Activated CD4-positive, CD25-positive, alpha-beta regulatory T cell (primary cell): ENCODE data around the gene RPL22.
A peak's percentile ranks its signal among the peaks of the same experiment; 100 is the strongest.

Experiments
- DNase-seq, 4 experiments: peaks; one replicate each; lab custom pipeline; 2025; lab: John Stamatoyannopoulos, UW

Gene RPL22

DNA sequence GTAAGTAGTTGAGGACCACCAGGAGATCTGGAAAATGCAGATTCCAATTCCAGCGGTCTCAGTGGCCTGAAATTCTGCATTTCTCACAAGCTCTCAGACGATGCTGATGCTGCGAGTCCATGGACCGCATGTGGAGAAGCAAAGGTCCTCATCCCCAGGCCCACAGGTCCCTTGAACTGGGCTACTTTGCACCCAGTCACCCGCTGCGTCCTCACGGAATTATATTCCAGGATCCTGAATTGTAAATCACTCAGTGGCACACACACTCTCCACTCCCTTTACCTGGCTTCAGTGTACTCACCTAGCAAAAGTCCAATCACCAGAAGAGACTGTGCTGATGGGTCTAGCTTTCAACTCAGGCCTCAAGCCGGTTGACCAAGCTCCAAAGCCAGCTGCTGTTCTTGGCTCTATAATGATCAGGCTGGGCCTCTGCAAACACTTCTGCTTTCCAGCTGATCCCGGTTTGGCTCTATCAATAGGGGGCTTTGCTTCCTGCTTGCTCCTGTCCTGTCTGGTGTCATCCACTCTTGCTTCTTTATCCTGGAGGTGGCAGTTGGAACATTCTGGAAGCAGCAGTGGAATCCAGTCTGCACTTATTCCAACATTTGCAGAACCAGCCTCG, 904 bp upstream of the RPL22 start:
- DNase-seq, result no peak

DNA sequence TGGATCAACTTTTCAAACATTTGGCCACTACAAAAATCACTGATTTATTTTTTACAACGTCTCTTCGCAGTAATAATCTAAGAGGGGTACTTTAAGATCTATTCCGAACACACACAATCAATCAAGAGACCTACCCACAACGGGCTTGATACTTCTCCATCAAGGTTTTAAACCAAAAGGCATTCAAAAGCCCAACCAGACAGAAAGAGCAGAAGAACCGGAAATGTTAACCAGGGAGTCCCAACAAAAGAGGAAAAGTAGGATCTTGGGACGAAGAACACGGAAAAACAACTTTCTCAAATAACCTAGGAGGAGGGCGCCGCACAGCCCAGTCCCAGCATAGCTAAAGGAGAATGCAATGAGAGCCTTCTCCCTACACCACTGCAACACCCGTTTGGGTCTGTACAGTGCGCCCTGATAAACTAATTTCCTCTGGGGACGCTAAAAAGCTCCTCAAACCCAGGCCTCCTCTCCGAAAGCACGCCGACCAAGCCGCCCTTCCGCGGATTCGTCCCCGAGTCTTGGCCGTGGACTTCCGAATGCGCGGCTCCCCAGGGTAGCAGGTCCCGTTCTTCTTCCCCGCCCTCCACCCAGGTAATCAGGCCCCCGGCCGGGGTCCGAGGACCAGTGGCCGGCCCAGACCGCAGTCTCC, 623 bp downstream of the RPL22 start:
- peak in 1 of 4 experiments; percentile 19 for DNase-seq

DNA sequence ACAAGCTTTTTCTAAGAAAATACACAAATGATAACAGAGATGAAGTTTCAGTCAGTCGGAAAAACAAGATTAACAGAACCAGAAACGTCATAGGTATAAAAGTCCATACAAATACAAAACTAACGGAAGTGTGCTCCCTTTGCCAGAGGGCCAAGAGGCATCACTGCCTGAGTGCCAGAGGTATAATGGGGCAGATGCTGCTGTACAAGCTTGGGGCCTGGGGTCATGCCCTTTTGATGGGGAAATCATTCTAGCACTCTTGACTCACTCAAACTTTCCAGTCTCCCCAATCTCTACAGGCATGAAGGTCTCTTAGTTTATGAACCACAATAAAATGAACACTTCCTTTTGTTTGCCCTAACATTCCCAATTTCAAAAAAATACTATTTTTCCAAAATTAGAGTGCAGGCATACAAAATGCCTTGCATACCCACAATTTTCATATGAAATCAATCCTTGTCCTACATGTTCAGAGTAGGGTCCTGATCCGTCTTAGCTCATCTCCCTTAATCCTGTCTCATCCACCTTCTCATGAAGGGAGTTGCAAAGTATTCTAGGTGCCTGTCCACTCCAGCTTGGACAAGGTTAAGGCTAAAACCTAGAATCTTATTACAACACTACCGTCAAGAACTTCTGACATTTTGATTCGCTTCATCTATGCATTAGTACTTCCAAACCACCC, 1.5 kb downstream of the RPL22 start:
- DNase-seq, result no peak

DNA sequence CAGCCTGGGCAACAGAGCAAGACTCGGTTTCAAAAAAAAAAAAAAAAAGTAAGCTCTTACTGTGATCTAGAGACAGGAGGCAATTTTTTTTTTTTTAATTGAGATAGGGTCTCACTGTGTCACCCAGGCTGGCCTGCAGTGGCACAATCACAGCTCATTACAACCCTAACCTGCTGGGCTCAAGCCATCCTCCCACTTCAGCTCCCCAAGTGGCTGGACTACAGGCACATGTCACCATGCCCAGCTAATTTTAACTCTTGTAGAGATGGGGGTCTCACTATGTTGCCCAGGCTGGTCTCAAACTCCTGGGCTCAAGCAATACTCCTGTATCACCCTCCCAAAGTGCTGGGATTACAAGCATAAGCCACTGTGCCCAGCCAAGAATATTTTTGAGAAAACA, 7.4 kb downstream of the RPL22 start:
- DNase-seq, result no peak

- DNase-seq, result no peak
These were observed 10.9 kb downstream of the RPL22 start for GRCh38 chr1:6188466-6188865.

DNA sequence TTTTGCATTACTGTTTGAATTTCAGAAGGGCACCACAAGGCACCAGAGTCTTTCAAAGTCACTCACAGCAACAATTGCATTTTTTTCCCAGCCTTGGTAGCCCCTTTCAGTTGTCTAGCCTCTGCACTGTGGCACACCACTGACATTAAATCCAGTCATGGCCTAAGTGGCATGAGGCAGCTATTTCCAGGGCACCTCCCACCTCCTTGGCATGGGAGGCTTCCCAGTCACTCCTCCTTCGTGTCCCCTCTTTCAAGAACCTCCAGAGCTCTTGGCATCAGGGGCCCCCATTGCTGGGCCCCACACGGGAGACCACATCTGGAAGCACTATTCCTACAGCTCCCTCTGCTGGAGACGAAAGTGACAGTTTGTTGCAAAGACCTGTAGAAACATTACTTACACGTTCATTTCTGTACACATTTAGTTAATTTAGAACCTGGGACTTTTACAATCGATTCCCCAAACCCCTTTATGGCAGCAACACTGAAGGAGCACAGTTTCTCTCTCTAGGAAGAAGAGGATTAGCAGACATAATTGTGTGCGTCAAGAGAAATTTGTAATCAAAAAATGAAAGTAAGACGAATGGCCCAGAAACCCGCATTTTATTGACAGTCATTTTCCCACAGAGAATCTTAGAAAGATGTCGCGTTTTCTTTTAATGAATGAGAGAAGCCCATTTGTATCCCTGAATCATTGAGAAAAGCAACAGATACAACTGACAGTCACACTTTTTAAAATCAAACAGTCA, 13.6 kb downstream of the RPL22 start:
- no peak for DNase-seq

DNA sequence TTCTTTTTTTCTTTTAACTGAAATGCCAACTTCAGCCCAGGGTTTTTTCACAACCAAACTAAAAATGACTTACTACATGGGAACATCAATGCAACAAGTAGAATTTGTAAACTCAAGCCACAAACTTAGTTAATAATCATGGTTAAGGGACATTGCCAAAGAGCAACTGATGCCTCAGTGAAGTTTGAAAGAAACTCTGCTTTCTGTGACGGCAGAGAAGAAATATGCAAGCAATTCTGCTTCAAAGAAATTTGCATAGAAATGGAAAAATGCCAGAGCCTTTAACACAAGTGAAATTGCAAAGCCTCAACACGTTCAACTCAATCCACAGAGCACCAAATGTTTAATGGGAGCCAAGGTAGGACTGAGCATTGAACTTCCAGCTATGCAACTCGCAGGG, 14.2 kb downstream of the RPL22 start:
- DNase-seq, result no peak

DNA sequence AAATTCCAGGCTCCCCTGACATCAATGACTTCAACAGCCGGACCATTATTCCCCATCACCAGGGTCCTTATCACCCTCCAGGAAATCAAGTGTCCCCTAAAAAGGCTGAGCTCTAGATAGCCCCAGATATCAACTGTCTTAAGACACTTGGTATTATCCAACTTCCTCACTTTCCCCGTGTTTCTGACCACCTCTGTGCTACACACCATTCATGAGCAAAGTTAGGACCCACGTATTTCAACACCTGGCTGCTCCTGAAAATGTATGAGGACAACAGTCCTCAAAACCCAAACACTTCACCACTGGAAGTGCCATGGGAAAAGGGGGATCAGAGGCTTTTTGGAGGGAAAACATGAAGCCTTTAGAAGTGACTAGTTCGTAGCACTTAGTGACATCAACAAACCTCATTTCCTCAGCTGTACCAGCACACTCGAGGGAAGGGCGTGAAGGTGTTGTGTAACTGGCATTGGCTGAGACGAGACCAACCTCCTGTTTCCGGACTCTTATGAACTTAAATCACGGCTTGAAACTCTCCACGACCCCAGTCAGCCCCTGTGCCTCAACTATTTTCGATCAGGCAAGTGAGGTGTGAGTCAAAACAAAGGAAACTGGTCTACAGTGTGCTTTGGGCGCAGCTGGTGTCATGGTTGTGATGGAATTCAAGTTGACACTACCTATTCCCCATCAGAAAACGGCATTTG, 15.2 kb downstream of the RPL22 start:
- no peak for DNase-seq

- DNase-seq, result no peak
These were observed 15.8 kb downstream of the RPL22 start for GRCh38 chr1:6183520-6183989.

DNA sequence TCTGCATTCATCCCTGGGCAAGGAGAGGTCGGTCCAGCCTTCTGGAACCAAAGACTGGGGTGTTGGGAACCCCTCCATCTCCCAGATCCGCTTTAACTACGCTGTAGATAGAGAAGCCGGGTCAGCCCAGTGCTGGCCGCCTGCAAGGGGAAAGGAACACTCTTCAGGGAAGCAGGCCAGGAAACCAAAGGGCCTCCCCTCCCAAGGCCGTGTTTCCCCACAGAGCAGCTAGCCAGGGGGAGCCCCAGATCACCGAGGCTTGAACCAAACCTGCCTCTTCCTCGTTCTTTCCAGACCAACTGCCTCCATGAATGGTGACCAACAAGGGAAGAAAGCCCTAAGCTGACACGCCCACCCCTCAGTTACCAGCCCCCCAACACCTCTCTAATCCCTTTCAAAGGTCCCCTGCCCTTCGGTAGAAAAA, 18.0 kb downstream of the RPL22 start:
- DNase-seq, result no peak

GRCh38 chr1:6180707-6181311, 18.6 kb downstream of the RPL22 start:
- no peak for DNase-seq

DNA sequence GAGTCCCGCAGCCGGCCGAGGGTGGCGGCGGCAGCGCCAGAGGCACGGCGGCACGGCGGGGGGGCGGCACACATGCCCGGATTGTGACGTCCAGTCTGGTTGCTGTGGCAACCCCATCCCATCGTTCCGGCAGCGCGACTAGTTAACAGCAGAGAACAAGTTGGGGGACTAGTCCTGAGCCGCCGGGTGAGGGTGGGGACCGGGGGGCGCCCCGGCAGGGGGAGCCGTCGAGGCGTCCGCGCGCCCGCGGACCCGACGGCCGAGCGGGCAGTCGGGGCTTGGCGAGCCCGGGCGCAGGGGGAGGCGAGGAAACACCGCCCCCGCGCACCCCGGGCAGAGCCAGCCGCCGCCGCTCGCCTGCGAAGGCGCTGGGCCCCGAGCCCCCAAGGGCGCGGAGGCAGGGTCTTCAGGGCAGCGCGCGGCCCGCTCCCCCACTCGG, 19.1 kb downstream of the RPL22 start, which contains the start of gene CHD5:
Gene CHD5 (minus strand): TSS at position 54 of the 439 bp plus-strand sequence. CDS start 298 bp downstream, outside the sequence.
- no peak for DNase-seq

GRCh38 chr1:6179564-6180175, 19.7 kb downstream of the RPL22 start:
- no peak for DNase-seq

- DNase-seq, result no peak
These were observed 20.4 kb downstream of the RPL22 start for GRCh38 chr1:6178751-6179563.

DNA sequence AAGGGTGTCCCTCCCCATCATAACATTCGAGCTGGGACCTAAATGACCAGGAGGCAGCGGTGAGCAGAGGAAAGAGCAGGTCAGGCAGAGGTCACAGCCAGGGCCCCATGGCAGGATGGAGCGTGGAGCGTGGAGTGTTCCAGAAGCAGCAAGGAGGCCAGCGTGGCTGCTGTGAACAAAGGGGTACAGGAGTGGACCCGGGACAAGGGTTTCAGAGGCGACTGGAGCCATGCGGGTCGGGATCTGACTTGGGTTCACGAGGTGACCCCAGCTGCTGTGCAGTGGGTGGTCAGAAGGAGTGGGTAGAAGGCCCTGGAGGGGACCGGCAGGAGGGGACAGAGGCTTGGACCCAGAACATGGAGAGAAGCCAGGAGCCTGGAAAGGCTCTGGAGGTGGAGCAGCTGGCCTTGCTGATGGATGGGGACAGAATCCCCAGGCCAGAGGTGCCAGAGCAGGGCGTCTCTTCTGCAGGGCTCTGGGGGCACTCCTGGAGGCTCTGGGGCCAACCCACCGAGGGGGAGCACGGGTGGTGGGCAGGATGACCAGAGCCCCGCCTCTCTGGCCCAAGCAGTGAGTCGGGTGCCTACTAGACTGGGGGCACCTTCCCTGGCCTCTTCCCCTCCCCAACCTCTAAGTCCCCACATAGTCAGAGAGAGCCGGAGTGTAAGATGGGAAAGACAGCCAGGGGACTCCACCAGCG, 21.6 kb downstream of the RPL22 start:
- no peak for DNase-seq

DNA sequence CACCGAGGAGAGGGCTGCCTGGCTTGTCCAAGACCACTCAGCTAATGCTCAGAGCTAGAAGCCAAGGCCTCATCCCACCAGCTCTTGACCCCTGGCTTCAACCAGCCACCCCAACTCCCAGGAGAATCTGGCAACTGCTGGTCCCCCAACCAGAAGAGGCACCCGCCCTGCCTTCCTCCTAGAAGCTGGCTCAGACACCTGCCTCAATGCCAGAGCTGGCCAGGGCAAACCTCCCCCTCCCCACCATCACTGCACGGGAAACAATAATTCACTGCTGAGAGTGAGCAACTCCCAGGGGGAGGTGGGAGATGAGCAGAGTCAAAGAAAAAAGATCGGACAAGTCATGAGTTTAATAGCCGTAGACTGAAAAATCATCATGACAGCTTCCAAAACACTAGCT, 22.6 kb downstream of the RPL22 start:
- no peak for DNase-seq

GRCh38 chr1:6175411-6175828, 24.0 kb downstream of the RPL22 start:
- DNase-seq, result no peak

- DNase-seq, result no peak
These were observed 24.6 kb downstream of the RPL22 start for GRCh38 chr1:6174621-6175410.
